Transverse colon (tissue), 4 donors: Measurements from ENCODE around the gene KCNJ5. TPM values are rescaled to one million over a fixed set of nuclear protein-coding genes. Genes with fewer than 3 reads are reported as not detected.

Experiments
- DNase-seq: peaks from one replicate; pipeline ENCODE4 v3.0.0-alpha.2; 2019
- H3K27ac ChIP-seq, 4 donors: fragments of 200-600 bp; sonication (generic); 2 replicates each; pipeline ENCODE4 v1.5.1; 2016 to 2018; ENCODE audit warnings: inconsistent platforms in 4 of 4
- H3K27me3 ChIP-seq: fragments of 200-600 bp; sonication (generic); 2 replicates; pipeline ENCODE4 v1.5.1; 2017; ENCODE audit warnings: inconsistent platforms
- H3K36me3 ChIP-seq, 4 donors: fragments of 200-600 bp; sonication (generic); 2 replicates each; pipeline ENCODE4 v1.5.1; 2017 to 2019; ENCODE audit warnings: inconsistent platforms in 4 of 4
- H3K4me1 ChIP-seq, 4 donors: fragments of 200-600 bp; sonication (generic); 2 replicates each; pipeline ENCODE4 v1.5.1; 2017 to 2020; ENCODE audit warnings: inconsistent platforms in 4 of 4
- H3K4me3 ChIP-seq, 4 donors: fragments of 200-600 bp; sonication (generic); 1 replicate in 1 of 4; 2 replicates in 3 of 4; pipeline versions ENCODE4 v1.5.1 to v1.6.1; 2017 to 2019; ENCODE audit warnings: inconsistent platforms in 4 of 4
- H3K9me3 ChIP-seq, 2 donors: fragments of 200-600 bp; sonication (generic); 2 replicates each; pipeline ENCODE4 v1.5.1; 2017 to 2019; ENCODE audit warnings: inconsistent platforms in 2 of 2
- EP300 ChIP-seq: sonication (generic); formaldehyde crosslinking; IDR thresholded peaks from one replicate; pipeline ENCODE4 v1.6.1; 2017; ENCODE audit warnings: antibody characterized with exemption, low read depth
- POLR2A ChIP-seq: fragments of 450-650 bp; IDR thresholded peaks from one replicate; pipeline ENCODE4 v1.6.1; 2016; ENCODE audit warnings: antibody characterized with exemption, mild to moderate bottlenecking, moderate library complexity
- POLR2AphosphoS5 ChIP-seq, 3 donors: sonication (generic); formaldehyde crosslinking; IDR thresholded peaks; one replicate each; pipeline ENCODE4 v1.6.1; 2016; ENCODE audit warnings: antibody characterized with exemption in 3 of 3
- WGBS, 2 donors: methylation state at CpG; one replicate each; pipeline ENCODE4 v1.1.5; 2018; ENCODE audit warnings: low coverage in 1 of 2; 5-methylcytosine and 5-hydroxymethylcytosine counted together
- in situ Hi-C, 4 donors: fragments of 200-750 bp; cut with MboI; loops; one replicate each; pipeline versions ENCODE4 v1.15.0 to v1.15.1; 2017; ENCODE audit warnings: low sequenced_read_pairs in 3 of 4, low pct_ligation_motif_present in 1 of 4, low pct_unique_long_range_greater_than_20kb in 1 of 4
- intact Hi-C: fragments of 100-400 bp; cut with DNase I; formaldehyde crosslinking; loops from one replicate; pipeline ENCODE4 v1.15.1; 2023; ENCODE audit warnings: low total_unique reads
- total RNA-seq, 4 donors: library from RNA; depleted of rRNA; stranded (reverse); fragments of >200 nt; gene quantifications; one replicate each; pipeline ENCODE4 v1.1.0, GENCODE V29; 2016
- TF ChIP-seq, protein P1 (sequence below), 5 experiments: fragments of 200-600 bp in 3 of 5; fragments of 450-650 bp in 2 of 5; sonication (generic) in 3 of 5; IDR thresholded peaks; 1 replicate in 2 of 5; 2 replicates in 3 of 5; pipeline ENCODE4 v1.5.1; 2016 to 2017; ENCODE audit warnings: antibody characterized with exemption in 5 of 5, inconsistent platforms in 3 of 5, mild to moderate bottlenecking in 2 of 5, moderate library complexity in 1 of 5

The KCNJ5 gene
- total RNA-seq, 4 donors from 2014 or later: 0.14 to 17.1 (median 7.4) TPM

DNA sequence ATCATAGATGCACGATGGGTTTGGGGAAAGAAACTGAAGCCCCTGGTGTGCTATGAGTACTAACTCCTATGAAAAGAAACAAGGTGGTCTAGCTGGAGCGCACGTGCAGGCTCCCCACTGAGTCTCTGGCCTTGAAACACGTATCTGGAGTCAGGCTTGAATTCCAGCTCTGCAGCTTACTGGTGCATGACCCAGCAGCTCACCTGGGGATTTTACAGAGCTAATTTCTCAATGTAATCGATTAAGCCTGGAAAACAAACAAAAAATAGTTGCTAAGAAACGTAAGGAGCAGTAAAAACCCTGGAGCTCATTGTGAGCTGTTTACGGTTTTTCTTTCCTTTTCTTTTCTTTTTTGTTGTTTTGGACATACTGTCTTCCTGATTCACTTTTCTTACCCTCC lies 36.3 kb upstream of the KCNJ5 start:
- Histone ChIP-seq H3K9me3 (no peaks in the 10 kb centered on the region), H3K27me3 (no peaks in the 10 kb centered on the region), H3K4me3 (no peak overlapping the region), H3K36me3 (no peaks in the 10 kb centered on the region), H3K27ac (no peak overlapping the region), H3K4me1 (peaks cover 0 to 3% (median 0%) of the 10 kb centered on the region in 4 donors)
- in situ Hi-C loops: no loop called here
- WGBS, 2 donors: 72 to 76% methylated on average over 3 to 7 of the region's 7 CpGs
- TF ChIP-seq EP300 (no peak), POLR2AphosphoS5 (IDR thresholded peaks at IDR 0.05) (no peak), POLR2A (no peak)
- TF ChIP-seq, protein P1, sequence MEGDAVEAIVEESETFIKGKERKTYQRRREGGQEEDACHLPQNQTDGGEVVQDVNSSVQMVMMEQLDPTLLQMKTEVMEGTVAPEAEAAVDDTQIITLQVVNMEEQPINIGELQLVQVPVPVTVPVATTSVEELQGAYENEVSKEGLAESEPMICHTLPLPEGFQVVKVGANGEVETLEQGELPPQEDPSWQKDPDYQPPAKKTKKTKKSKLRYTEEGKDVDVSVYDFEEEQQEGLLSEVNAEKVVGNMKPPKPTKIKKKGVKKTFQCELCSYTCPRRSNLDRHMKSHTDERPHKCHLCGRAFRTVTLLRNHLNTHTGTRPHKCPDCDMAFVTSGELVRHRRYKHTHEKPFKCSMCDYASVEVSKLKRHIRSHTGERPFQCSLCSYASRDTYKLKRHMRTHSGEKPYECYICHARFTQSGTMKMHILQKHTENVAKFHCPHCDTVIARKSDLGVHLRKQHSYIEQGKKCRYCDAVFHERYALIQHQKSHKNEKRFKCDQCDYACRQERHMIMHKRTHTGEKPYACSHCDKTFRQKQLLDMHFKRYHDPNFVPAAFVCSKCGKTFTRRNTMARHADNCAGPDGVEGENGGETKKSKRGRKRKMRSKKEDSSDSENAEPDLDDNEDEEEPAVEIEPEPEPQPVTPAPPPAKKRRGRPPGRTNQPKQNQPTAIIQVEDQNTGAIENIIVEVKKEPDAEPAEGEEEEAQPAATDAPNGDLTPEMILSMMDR (IDR thresholded peaks at IDR 0.05): no peak
- intact Hi-C loops: no loop called here
- DNase-seq: no peak

DNA sequence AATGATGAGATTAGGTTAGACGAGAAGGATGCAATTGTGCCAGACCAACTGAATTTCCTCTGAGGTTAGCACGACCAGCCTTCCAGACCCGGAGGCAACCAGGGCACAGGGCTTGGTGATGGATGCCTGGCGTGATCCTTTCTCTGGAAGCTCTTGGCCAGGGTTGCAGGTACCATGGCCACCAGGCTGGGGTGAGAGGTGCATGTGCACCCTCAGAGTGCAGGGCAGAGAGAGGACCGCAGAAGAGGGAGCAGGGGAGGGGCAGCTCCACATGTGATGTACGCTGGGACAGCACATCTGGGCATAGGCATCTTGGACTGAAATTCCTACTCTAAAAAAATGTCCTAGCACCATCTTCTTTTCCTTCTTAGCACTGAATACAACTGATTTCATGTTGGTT lies 34.9 kb upstream of the KCNJ5 start:
- H3K27ac ChIP-seq: no peak overlapping the region
- H3K9me3 ChIP-seq: no peaks in the 10 kb centered on the region
- in situ Hi-C loops: no loop called here
- intact Hi-C loops: no loop called here
- no peak overlapping the region for H3K4me3 ChIP-seq
- peaks cover 0 to 6% (median 0%) of the 10 kb centered on the region in 4 donors for H3K4me1 ChIP-seq
- H3K27me3 ChIP-seq: no peaks in the 10 kb centered on the region
- no peak for TF ChIP-seq EP300
- no peak for DNase-seq
- H3K36me3 ChIP-seq: no peaks in the 10 kb centered on the region
- WGBS, 2 donors: 94 to 100% methylated on average over 1 to 6 of the region's 6 CpGs

DNA sequence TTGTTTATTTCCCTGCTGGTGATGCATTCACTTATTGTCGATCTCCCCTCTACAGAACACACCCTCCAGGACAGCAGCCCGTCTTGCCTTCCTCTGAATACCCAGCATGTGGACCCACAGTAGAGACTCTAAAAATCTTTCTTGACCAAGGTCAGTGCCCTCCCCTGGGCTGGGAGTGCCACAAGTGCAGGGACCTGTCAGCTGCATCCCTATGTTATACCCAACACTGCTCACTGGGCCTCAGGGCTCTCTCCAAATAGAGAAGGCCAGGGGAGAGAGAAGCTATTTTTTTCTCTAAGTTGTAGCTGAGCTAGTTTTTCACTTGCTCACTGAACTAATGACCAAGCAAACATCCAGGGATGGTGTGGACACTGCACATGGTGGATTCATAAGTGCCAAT lies 33.8 kb upstream of the KCNJ5 start:
- no peaks in the 10 kb centered on the region for H3K9me3 ChIP-seq
- no peaks in the 10 kb centered on the region for H3K36me3 ChIP-seq
- no peak for DNase-seq
- H3K27me3 ChIP-seq: no peaks in the 10 kb centered on the region
- TF ChIP-seq EP300 (no peak), POLR2A (no peak), POLR2AphosphoS5 (IDR thresholded peaks at IDR 0.05) (no peak)
- TF ChIP-seq, protein P1 (IDR thresholded peaks at IDR 0.05): no peak
- H3K27ac ChIP-seq: no peak overlapping the region
- intact Hi-C loops: no loop called here
- WGBS, 2 donors: 85% methylated on average over 2 of the region's 2 CpGs; no CpG with 5 or more reads in 1 of the 2 donors
- in situ Hi-C loops: no loop called here
- no peak overlapping the region for H3K4me3 ChIP-seq
- peaks cover 0 to 6% (median 0%) of the 10 kb centered on the region in 4 donors for H3K4me1 ChIP-seq

DNA sequence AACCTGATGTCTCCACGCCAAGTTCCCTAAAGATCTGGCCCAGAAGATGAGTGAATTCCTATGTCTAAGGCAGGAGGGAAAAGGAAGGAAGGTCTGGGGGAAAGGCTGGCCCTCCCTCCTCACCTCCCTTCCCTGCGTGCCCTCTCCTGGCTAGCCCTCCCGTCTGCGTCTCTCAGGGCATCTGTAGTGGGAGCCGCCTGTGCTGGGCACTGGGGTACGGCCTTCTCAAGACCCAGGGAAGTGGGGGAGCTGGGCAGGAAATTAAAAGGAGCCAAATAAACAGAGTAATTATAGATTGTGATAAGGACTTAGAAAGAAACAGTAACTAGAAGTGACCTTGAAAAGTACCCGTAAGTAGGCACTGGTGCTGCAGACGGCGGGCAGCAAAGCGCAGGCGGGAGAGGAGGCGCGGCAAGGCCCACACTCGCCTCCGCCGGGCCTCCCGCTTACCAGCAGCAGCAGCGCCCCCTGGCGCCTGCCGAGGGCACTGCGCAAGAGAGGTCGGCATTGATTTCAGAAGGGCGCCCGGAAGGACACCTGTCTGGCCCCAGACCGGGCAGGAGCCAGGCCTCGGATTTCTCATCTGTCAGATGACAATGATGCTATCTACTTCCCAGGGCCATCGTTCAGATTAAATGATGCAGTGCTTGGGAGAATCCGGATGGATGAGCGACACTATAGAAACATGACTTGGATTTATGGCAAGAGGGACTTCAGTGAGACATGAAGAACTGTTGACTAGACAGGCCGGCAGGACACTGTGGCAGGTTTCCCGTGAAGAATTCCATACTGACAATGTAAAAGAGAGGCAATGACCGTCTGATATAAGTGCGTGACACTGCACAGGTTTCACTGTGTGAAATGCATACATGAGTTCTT lies 31.4 kb upstream of the KCNJ5 start:
- TF ChIP-seq POLR2AphosphoS5 (IDR thresholded peaks at IDR 0.05): no peak
- no peak for TF ChIP-seq EP300
- no peak for TF ChIP-seq POLR2A
- TF ChIP-seq, protein P1 (IDR thresholded peaks at IDR 0.05): peak; percentile 68 to 94 (median 82)
- H3K4me3 ChIP-seq: no peak overlapping the region
- H3K9me3 ChIP-seq: no peaks in the 10 kb centered on the region
- DNase-seq: peak; percentile 71
- peaks cover 0 to 6% (median 0%) of the 10 kb centered on the region in 4 donors for H3K4me1 ChIP-seq
- 35 to 69% methylated on average over 7 to 32 of the region's 33 CpGs for WGBS, 2 donors
- no peaks in the 10 kb centered on the region for H3K27me3 ChIP-seq
- no peak overlapping the region for H3K27ac ChIP-seq
- H3K36me3 ChIP-seq: no peaks in the 10 kb centered on the region
- intact Hi-C loops (no loop called here), in situ Hi-C loops (no loop called here)
